ENCODE results near the gene OGFOD3.
"Not testable (repeated sequence)": the region's sequence is repeated elsewhere in the genome, so short reads cannot be mapped to it uniquely, and the experiment has no call there.

The OGFOD3 gene

DNA sequence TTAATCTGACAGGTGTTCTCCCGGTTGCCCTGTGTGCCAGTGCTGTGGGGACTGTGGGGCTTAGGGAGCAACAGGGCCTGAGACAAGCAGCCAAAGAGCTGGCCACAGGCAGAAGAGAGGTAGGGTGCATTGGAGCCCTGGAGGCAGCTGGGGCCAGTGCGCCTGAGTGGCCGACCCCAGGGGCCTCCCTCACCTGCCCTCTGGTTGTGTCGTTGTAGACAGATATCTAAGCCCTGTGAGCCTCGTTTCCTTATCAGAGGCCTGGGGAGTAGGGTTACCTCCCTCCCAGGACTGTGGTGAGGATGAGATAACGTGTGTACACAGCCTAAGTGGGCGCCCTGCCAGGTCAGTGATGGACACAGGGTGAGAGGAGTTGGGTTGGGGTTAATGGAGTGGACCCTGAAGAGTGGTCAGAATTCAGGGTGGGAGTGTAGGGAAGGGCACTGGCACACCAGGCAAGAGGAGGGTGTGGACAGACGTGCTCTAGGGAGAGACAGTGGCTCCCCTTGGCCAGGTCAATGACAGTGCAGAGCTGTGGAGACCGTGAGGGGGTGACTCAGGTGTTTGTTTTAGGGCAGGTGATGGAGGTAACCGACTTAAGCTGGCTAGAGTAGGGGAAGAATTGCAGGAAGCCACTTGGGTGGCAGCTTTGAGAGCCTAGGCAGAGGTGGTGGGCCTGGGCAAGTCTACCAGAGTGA is 43.6 kb upstream of the OGFOD3 start:
- DNase-seq (ENCODE audit: low read depth): no peak
- TF ChIP-seq MYC (IDR thresholded peaks at IDR 0.05; ENCODE audit: low read depth, low read length) (no peak), CTCF (IDR thresholded peaks at IDR 0.05; ENCODE audit: low read depth, low read length) (no peak), POLR2A (IDR thresholded peaks at IDR 0.05; ENCODE audit: extremely low read depth, insufficient read length) (no peak)
- TF ChIP-seq, protein P1, sequence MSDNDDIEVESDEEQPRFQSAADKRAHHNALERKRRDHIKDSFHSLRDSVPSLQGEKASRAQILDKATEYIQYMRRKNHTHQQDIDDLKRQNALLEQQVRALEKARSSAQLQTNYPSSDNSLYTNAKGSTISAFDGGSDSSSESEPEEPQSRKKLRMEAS (IDR thresholded peaks at IDR 0.05; ENCODE audit: low read depth, low read length): no peak
- no peak overlapping the region for H3K4me3 ChIP-seq (ENCODE audit: low read depth, low read length)

DNA sequence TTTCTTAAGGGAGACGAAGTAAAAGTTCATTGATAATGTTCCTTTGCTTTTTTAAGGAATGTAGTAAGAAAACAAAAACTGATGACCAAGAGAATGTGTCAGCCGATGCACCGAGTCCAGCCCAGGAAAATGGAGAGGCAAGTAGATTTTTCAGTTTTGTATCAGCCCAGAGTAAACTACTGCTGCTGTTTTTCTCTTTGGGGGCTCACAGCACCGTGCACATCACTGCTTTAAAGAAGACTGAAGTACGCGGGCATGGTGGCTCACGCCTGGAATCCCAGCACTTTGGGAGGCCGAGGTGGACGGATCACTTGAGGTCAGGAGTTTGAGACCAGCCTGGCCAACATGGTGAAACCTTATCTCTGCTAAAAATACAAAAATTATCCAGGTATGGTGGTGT is 41.5 kb upstream of the OGFOD3 start:
- peak overlapping the region; percentile 82 for H3K4me3 ChIP-seq (ENCODE audit: low read depth, low read length)
- not testable (repeated sequence) for DNase-seq (ENCODE audit: low read depth)

- DNase-seq (ENCODE audit: low read depth): peak; percentile 59
- TF ChIP-seq CTCF (IDR thresholded peaks at IDR 0.05; ENCODE audit: low read depth, low read length): no peak
- no peak for TF ChIP-seq MYC (IDR thresholded peaks at IDR 0.05; ENCODE audit: low read depth, low read length)
- TF ChIP-seq, protein P1 (IDR thresholded peaks at IDR 0.05; ENCODE audit: low read depth, low read length): peak; percentile 30; the same call in 1 of the 2 replicates
Measured at GRCh38 chr17:82458885-82459424, 40.6 kb upstream of the OGFOD3 start.

GRCh38 chr17:82458179-82458884 is 39.9 kb upstream of the OGFOD3 start, which contains the start of gene NARF:
NARF (plus strand) TSS chr17:82458741; CDS start chr17:82458804, 63 bp downstream.
- peak; percentile 99 for DNase-seq (ENCODE audit: low read depth)
- H3K4me3 ChIP-seq (ENCODE audit: low read depth, low read length): peak within 1 kb of the TSS; percentile 82
- TF ChIP-seq, protein P1 (IDR thresholded peaks at IDR 0.05; ENCODE audit: low read depth, low read length): no peak
- TF ChIP-seq POLR2A (IDR thresholded peaks at IDR 0.05; ENCODE audit: extremely low read depth, insufficient read length) (peak; percentile 59), MYC (IDR thresholded peaks at IDR 0.05; ENCODE audit: low read depth, low read length) (peak; percentile 67; the same call in 1 of the 2 replicates), CTCF (IDR thresholded peaks at IDR 0.05; ENCODE audit: low read depth, low read length) (no peak)

More at GRCh38 chr17:82458885-82459424, 40.6 kb upstream of the OGFOD3 start:
- peak overlapping the region; percentile 82 for H3K4me3 ChIP-seq (ENCODE audit: low read depth, low read length)

DNA sequence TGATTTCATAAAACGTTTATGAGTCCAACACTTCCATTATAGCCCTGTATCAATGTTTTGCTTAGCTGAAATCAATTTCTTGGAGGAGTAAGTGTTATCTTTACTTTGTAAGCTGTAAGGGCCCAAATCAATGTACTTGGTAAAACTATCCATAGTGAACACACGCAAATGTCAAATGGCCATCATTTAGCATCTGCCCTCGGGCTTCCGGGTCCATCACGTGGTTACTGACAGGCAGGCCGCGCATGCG is 39.5 kb upstream of the OGFOD3 start:
- peak overlapping the region; percentile 72 for H3K4me3 ChIP-seq (ENCODE audit: low read depth, low read length)
- no peak for DNase-seq (ENCODE audit: low read depth)
- TF ChIP-seq, protein P1 (IDR thresholded peaks at IDR 0.05; ENCODE audit: low read depth, low read length): peak; percentile 98
- TF ChIP-seq CTCF (IDR thresholded peaks at IDR 0.05; ENCODE audit: low read depth, low read length): no peak

GRCh38 chr17:82457073-82457928 is 38.9 kb upstream of the OGFOD3 start:
- DNase-seq (ENCODE audit: low read depth): peak; percentile 65
- TF ChIP-seq MYC (IDR thresholded peaks at IDR 0.05; ENCODE audit: low read depth, low read length) (no peak), POLR2A (IDR thresholded peaks at IDR 0.05; ENCODE audit: extremely low read depth, insufficient read length) (no peak), CTCF (IDR thresholded peaks at IDR 0.05; ENCODE audit: low read depth, low read length) (no peak)
- TF ChIP-seq, protein P1 (IDR thresholded peaks at IDR 0.05; ENCODE audit: low read depth, low read length): no peak
- peak overlapping the region; percentile 72 for H3K4me3 ChIP-seq (ENCODE audit: low read depth, low read length)

- DNase-seq (ENCODE audit: low read depth); H3K4me3 ChIP-seq (ENCODE audit: low read depth, low read length): not testable (repeated sequence)
Measured at GRCh38 chr17:82453706-82454105, 35.3 kb upstream of the OGFOD3 start.

- not testable (repeated sequence) for H3K4me3 ChIP-seq (ENCODE audit: low read depth, low read length); DNase-seq (ENCODE audit: low read depth)
Measured at GRCh38 chr17:82453151-82453550, 34.8 kb upstream of the OGFOD3 start.
